Gastroesophageal sphincter (tissue), 4 donors: Measurements from ENCODE around the gene RMDN2. TPM values are rescaled to one million over a fixed set of nuclear protein-coding genes. Genes with fewer than 3 reads are reported as not detected.

Experiments
- ATAC-seq: fragments of 150-250 bp; one replicate; pipeline ENCODE4 v1.9.1; 2016; ENCODE audit warnings: mild to moderate bottlenecking, moderate library complexity
- H3K27ac ChIP-seq, 4 donors: fragments of 200-600 bp; sonication (generic) in 3 of 4; 1 replicate in 3 of 4; 2 replicates in 1 of 4; pipeline ENCODE4 v1.5.1; 2016 to 2019
- H3K27me3 ChIP-seq: fragments of 200-600 bp; sonication (generic); one replicate; pipeline ENCODE4 v1.5.1; 2019
- H3K36me3 ChIP-seq, 2 donors: fragments of 200-600 bp; sonication (generic); one replicate each; pipeline ENCODE4 v1.5.1; 2019; ENCODE audit warnings: control low read depth in 1 of 2
- H3K4me1 ChIP-seq, 3 donors: fragments of 200-600 bp; sonication (generic); 1 replicate in 2 of 3; 2 replicates in 1 of 3; pipeline ENCODE4 v1.5.1; 2016 to 2019; ENCODE audit warnings: control low read depth in 2 of 3
- H3K4me3 ChIP-seq, 2 donors: fragments of 200-600 bp; sonication (generic); one replicate each; pipeline ENCODE4 v1.5.1; 2019; ENCODE audit warnings: mild to moderate bottlenecking in 1 of 2, moderate library complexity in 1 of 2
- H3K9me3 ChIP-seq, 3 donors: fragments of 200-600 bp; sonication (generic); one replicate each; pipeline ENCODE4 v1.5.1; 2017 to 2019; ENCODE audit warnings: control low read depth in 2 of 3
- EP300 ChIP-seq: sonication (generic); formaldehyde crosslinking; IDR thresholded peaks from one replicate; pipeline ENCODE4 v1.6.1; 2017; ENCODE audit warnings: antibody characterized with exemption, mild to moderate bottlenecking
- POLR2A ChIP-seq, 2 donors: fragments of 450-650 bp; IDR thresholded peaks; one replicate each; pipeline ENCODE4 v1.6.1; 2017; ENCODE audit warnings: antibody characterized with exemption in 2 of 2, mild to moderate bottlenecking in 2 of 2, moderate library complexity in 1 of 2
- POLR2AphosphoS5 ChIP-seq: sonication (generic); formaldehyde crosslinking; IDR thresholded peaks from one replicate; pipeline ENCODE4 v1.6.1; 2017; ENCODE audit warnings: antibody characterized with exemption
- WGBS, 2 donors: methylation state at CpG; one replicate each; pipeline ENCODE4 v1.1.5; 2018; ENCODE audit warnings: low coverage in 1 of 2; 5-methylcytosine and 5-hydroxymethylcytosine counted together
- total RNA-seq, 4 donors: library from RNA; depleted of rRNA; stranded (reverse); fragments of >200 nt; gene quantifications; one replicate each; pipeline ENCODE4 v1.1.0, GENCODE V29; 2016
- TF ChIP-seq, protein P1 (sequence below), 4 experiments: fragments of 200-600 bp in 2 of 4; fragments of 450-650 bp in 2 of 4; sonication (generic) in 1 of 4; IDR thresholded peaks; one replicate each; pipeline ENCODE4 v1.5.1; 2017 to 2019; ENCODE audit warnings: antibody characterized with exemption in 4 of 4, mild to moderate bottlenecking in 2 of 4, moderate library complexity in 2 of 4

The RMDN2 gene
- total RNA-seq, 4 donors from 2014 or later: 9.3 to 12.5 (median 11.4) TPM

GRCh38 chr2:37984589-37984988 lies 59.5 kb downstream of the RMDN2 start:
- Histone ChIP-seq H3K4me1 (peaks cover 0 to 5% (median 2%) of the 10 kb centered on the region in 3 donors), H3K4me3 (no peak overlapping the region), H3K9me3 (no peaks in the 10 kb centered on the region), H3K27ac (no peak overlapping the region), H3K27me3 (no peaks in the 10 kb centered on the region), H3K36me3 (no peaks in the 10 kb centered on the region)
- no peak for ATAC-seq
- no peak for TF ChIP-seq EP300
- TF ChIP-seq, protein P1, sequence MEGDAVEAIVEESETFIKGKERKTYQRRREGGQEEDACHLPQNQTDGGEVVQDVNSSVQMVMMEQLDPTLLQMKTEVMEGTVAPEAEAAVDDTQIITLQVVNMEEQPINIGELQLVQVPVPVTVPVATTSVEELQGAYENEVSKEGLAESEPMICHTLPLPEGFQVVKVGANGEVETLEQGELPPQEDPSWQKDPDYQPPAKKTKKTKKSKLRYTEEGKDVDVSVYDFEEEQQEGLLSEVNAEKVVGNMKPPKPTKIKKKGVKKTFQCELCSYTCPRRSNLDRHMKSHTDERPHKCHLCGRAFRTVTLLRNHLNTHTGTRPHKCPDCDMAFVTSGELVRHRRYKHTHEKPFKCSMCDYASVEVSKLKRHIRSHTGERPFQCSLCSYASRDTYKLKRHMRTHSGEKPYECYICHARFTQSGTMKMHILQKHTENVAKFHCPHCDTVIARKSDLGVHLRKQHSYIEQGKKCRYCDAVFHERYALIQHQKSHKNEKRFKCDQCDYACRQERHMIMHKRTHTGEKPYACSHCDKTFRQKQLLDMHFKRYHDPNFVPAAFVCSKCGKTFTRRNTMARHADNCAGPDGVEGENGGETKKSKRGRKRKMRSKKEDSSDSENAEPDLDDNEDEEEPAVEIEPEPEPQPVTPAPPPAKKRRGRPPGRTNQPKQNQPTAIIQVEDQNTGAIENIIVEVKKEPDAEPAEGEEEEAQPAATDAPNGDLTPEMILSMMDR (IDR thresholded peaks at IDR 0.05): peak in 1 of 4 experiments; percentile 22

DNA sequence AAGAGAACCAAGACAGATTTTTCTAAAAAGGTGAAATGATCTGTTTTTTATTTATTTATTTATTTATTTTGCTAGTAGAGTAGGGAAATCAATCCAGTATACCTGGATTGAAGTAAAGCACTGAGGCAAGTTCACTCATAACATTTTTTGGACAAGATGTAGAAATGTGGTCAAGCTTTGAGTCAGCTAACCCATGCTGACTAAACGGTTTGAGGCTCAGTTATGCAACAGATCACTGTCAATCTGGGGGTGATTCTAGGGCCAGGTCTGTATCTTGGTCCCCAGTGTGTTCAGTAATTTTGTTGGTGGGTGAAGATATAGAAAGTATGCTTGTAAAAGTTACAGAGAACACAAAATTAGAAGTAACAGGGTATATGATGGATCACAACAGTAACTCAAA lies 60.2 kb downstream of the RMDN2 start:
- no peak for TF ChIP-seq EP300
- TF ChIP-seq, protein P1 (IDR thresholded peaks at IDR 0.05): no peak
- no peak for TF ChIP-seq POLR2AphosphoS5
- no peak for TF ChIP-seq POLR2A (IDR thresholded peaks at IDR 0.05)
- Histone ChIP-seq H3K27ac (no peak overlapping the region), H3K4me3 (no peak overlapping the region), H3K27me3 (no peaks in the 10 kb centered on the region), H3K36me3 (no peaks in the 10 kb centered on the region), H3K9me3 (no peaks in the 10 kb centered on the region), H3K4me1 (peaks cover 0 to 5% (median 2%) of the 10 kb centered on the region in 3 donors)
- WGBS, 2 donors: 25 to 83% methylated on average over 1 of the region's 1 CpG
- ATAC-seq: no peak

GRCh38 chr2:37987098-37987775 lies 62.1 kb downstream of the RMDN2 start:
- WGBS, 2 donors: 96 to 100% methylated on average over 4 of the region's 4 CpGs
- no peak for ATAC-seq
- Histone ChIP-seq H3K27me3 (no peaks in the 10 kb centered on the region), H3K27ac (no peak overlapping the region), H3K9me3 (no peaks in the 10 kb centered on the region), H3K4me3 (no peak overlapping the region), H3K4me1 (peaks cover 0 to 4% (median 2%) of the 10 kb centered on the region in 3 donors), H3K36me3 (no peaks in the 10 kb centered on the region)
- TF ChIP-seq EP300: no peak
- TF ChIP-seq POLR2A (IDR thresholded peaks at IDR 0.05): no peak

GRCh38 chr2:37992601-37993000 lies 67.5 kb downstream of the RMDN2 start:
- no peak overlapping the region for H3K27ac ChIP-seq
- 78 to 94% methylated on average over 3 of the region's 3 CpGs for WGBS, 2 donors
- no peaks in the 10 kb centered on the region for H3K9me3 ChIP-seq
- no peaks in the 10 kb centered on the region for H3K36me3 ChIP-seq
- no peaks in the 10 kb centered on the region for H3K4me1 ChIP-seq
- TF ChIP-seq, protein P1 (IDR thresholded peaks at IDR 0.05): no peak
- TF ChIP-seq EP300 (no peak), POLR2A (IDR thresholded peaks at IDR 0.05) (no peak), POLR2AphosphoS5 (no peak)
- no peak overlapping the region for H3K4me3 ChIP-seq
- no peak for ATAC-seq
- H3K27me3 ChIP-seq: no peaks in the 10 kb centered on the region

DNA sequence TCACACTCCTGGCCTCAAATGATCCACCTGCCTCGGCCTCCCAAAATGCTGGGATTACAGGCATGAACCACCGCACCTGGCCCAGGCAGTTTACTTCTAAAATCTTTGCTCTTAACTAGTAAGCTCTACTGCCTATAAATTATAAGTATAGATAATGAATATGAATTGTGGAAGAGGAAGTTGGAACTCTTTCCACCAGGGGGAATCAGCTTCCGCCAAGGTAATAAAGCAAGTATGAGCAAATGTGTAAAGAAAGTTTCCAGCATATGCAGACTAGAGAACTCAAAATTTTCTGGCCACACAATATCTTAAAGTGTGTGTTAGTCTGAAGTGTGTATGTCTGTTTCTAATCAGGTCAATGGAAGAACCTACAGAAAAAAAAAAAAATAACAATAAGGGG lies 68.1 kb downstream of the RMDN2 start:
- no peak for ATAC-seq
- no peaks in the 10 kb centered on the region for H3K27me3 ChIP-seq

More for the DNA sequence above, 68.1 kb downstream of the RMDN2 start:
- Histone ChIP-seq H3K9me3 (no peaks in the 10 kb centered on the region), H3K4me1 (no peaks in the 10 kb centered on the region), H3K4me3 (no peak overlapping the region), H3K27ac (no peak overlapping the region), H3K36me3 (peaks cover 0 to 5% of the 10 kb centered on the region in 2 donors)
- WGBS, 2 donors: 100% methylated on average over 1 to 2 of the region's 3 CpGs
- TF ChIP-seq POLR2A (IDR thresholded peaks at IDR 0.05): no peak
- TF ChIP-seq EP300: no peak
- TF ChIP-seq, protein P1 (IDR thresholded peaks at IDR 0.05): no peak
- TF ChIP-seq POLR2AphosphoS5: no peak
